Measurements from ENCODE around the gene DPP6. TPM values are rescaled to one million over a fixed set of nuclear protein-coding genes. Genes with fewer than 3 reads are reported as not detected.

Gene DPP6
- total RNA-seq, 1 experiment from 2014 or later = not detected

GRCh38 chr7:154204046-154204445 lies 151.8 kb downstream of the DPP6 start:
- no TSS peak for BruUV-seq (replicated peaks)
- Histone ChIP-seq H3K27me3 (ENCODE audit: control insufficient read depth, insufficient read depth, low read length) (no peaks in the 10 kb centered on the region), H3K4me3 (ENCODE audit: low read depth in 2 of 2, low read length in 2 of 2) (no peak overlapping the region), H3K36me3 (ENCODE audit: control insufficient read depth, insufficient read depth, low read length) (no peaks in the 10 kb centered on the region), H3K9me3 (ENCODE audit: control insufficient read depth, insufficient read depth, low read depth, low read length) (no peaks in the 10 kb centered on the region), H3K4me1 (ENCODE audit: control insufficient read depth, insufficient read depth, low read length) (no peaks in the 10 kb centered on the region), H3K27ac (ENCODE audit: low read length) (no peak overlapping the region)
- no peak for DNase-seq (ENCODE audit: low read depth, low spot score)
- intact Hi-C loops (cut with micrococcal nuclease; ENCODE audit: unreplicated experiment) (no loop called here), in situ Hi-C loops (cut with HindIII; ENCODE audit: low pct_unique_long_range_greater_than_20kb, low sequenced_read_pairs) (no loop called here)
- POLR2A ChIA-PET = no interaction called here
- ATAC-seq = no peak
- CTCF ChIA-PET = interaction anchor here (0.6 kb wide), 1 partner anchor 72 kb away, joined by 4 read pairs; no protein-coding TSS in a partner anchor
- no peak for TF ChIP-seq CTCF (IDR thresholded peaks at IDR 0.05)
- TF ChIP-seq POLR2AphosphoS5 (IDR thresholded peaks at IDR 0.05; ENCODE audit: low read depth, low read length) = no peak
- TF ChIP-seq REST (IDR thresholded peaks at IDR 0.05; ENCODE audit: insufficient read depth in 1 of 2, low read depth in 2 of 2, low read length in 1 of 2) = no peak
- no peak for TF ChIP-seq TCF7L2 (IDR thresholded peaks at IDR 0.05; ENCODE audit: low read depth, low read length)
- no peak for TF ChIP-seq SIN3A (IDR thresholded peaks at IDR 0.05; ENCODE audit: borderline replicate concordance, insufficient read depth, low read depth, low read length)

- no TSS peak for BruUV-seq (replicated peaks)
- POLR2A ChIA-PET = no interaction called here
- Histone ChIP-seq H3K27ac (ENCODE audit: low read length) (no peak overlapping the region), H3K4me1 (ENCODE audit: control insufficient read depth, insufficient read depth, low read length) (no peaks in the 10 kb centered on the region), H3K9me3 (ENCODE audit: control insufficient read depth, insufficient read depth, low read depth, low read length) (no peaks in the 10 kb centered on the region), H3K4me3 (ENCODE audit: low read depth in 2 of 2, low read length in 2 of 2) (no peak overlapping the region), H3K27me3 (ENCODE audit: control insufficient read depth, insufficient read depth, low read length) (no peaks in the 10 kb centered on the region; the same call in none of the 2 replicates), H3K36me3 (ENCODE audit: control insufficient read depth, insufficient read depth, low read length) (no peaks in the 10 kb centered on the region)
- ATAC-seq (no peak), DNase-seq (ENCODE audit: low read depth, low spot score) (no peak)
- in situ Hi-C loops (cut with HindIII; ENCODE audit: low pct_unique_long_range_greater_than_20kb, low sequenced_read_pairs) = no loop called here
- no peak for TF ChIP-seq CTCF (IDR thresholded peaks at IDR 0.05)
- no peak for TF ChIP-seq REST (IDR thresholded peaks at IDR 0.05; ENCODE audit: insufficient read depth in 1 of 2, low read depth in 2 of 2, low read length in 1 of 2)
- no peak for TF ChIP-seq POLR2AphosphoS5 (IDR thresholded peaks at IDR 0.05; ENCODE audit: low read depth, low read length)
- no peak for TF ChIP-seq SIN3A (IDR thresholded peaks at IDR 0.05; ENCODE audit: borderline replicate concordance, insufficient read depth, low read depth, low read length)
- no peak for TF ChIP-seq TCF7L2 (IDR thresholded peaks at IDR 0.05; ENCODE audit: low read depth, low read length)
- CTCF ChIA-PET = no interaction called here
- intact Hi-C loops (cut with micrococcal nuclease; ENCODE audit: unreplicated experiment) = no loop called here
Measured at GRCh38 chr7:154212861-154213260, 160.7 kb downstream of the DPP6 start.

Data from Panc1 (cell line).